H1 (cell line): ENCODE results near the gene RXRA. TPM values are rescaled to one million over a fixed set of nuclear protein-coding genes. Genes with fewer than 3 reads are reported as not detected.

ENCODE experiments used
- CTCF ChIA-PET: fragments of 300-600 bp; sonication (Branson Sonifier 250); formaldehyde crosslinking; loops from one replicate; lab custom pipeline; 2021; ENCODE audit not compliant: partially characterized antibody; lab: Charles Lee
- POLR2A ChIA-PET: fragments of 300-600 bp; sonication (Branson Sonifier 250); formaldehyde crosslinking; loops from one replicate; lab custom pipeline; 2021; ENCODE audit warnings: inconsistent platforms; ENCODE audit not compliant: partially characterized antibody; lab: Charles Lee
- DNase-seq, 2 experiments: peaks; one replicate each; pipeline versions ENCODE4 v3.0.0 to v3.0.0-alpha.2; 2010 to 2022; ENCODE audit warnings: low spot score in 2 of 2, low read depth in 1 of 2, mixed read lengths in 1 of 2
- FAIRE-seq: peaks from 2 replicates; lab custom pipeline; 2011; peaks lifted over from hg19 to GRCh38; lab: Jason Lieb, UNC
- H2AFZ ChIP-seq: 2 replicates; pipeline ENCODE4 v1.8.1; 2012; ENCODE audit warnings: low read length, inconsistent platforms
- H2AK5ac ChIP-seq: 2 replicates; pipeline ENCODE4 v1.6.1; 2013; ENCODE audit warnings: low read depth, low read length
- H2BK120ac ChIP-seq: replicated peaks from 2 replicates; pipeline ENCODE3; 2013; ENCODE audit warnings: low read depth, low read length, inconsistent platforms
- H2BK12ac ChIP-seq: 2 replicates; pipeline ENCODE4 v1.6.1; 2013; ENCODE audit warnings: low read depth, low read length
- H2BK15ac ChIP-seq: 2 replicates; pipeline ENCODE4 v1.6.1; 2013; ENCODE audit warnings: low read length
- H2BK20ac ChIP-seq: 2 replicates; pipeline ENCODE4 v1.6.1; 2013; ENCODE audit warnings: low read length
- H2BK5ac ChIP-seq: 2 replicates; pipeline ENCODE4 v1.6.1; 2013; ENCODE audit warnings: low read depth, low read length
- H3K14ac ChIP-seq: 2 replicates; pipeline ENCODE4 v1.6.1; 2013; ENCODE audit warnings: inconsistent platforms; ENCODE audit not compliant: insufficient read length
- H3K18ac ChIP-seq: 2 replicates; pipeline ENCODE4 v1.6.1; 2013; ENCODE audit warnings: low read length; ENCODE audit errors: extremely low read depth
- H3K23ac ChIP-seq: 2 replicates; pipeline ENCODE4 v1.6.1; 2013; ENCODE audit warnings: inconsistent platforms; ENCODE audit not compliant: insufficient read length
- H3K23me2 ChIP-seq: 2 replicates; pipeline ENCODE4 v1.6.1; 2013; ENCODE audit warnings: low read depth, low read length
- H3K27ac ChIP-seq: 2 replicates; pipeline ENCODE4 v1.6.1; 2011; ENCODE audit warnings: low read depth, low read length, inconsistent platforms
- H3K27me3 ChIP-seq, 4 experiments: replicated peaks in 1 of 4; 1 replicate in 1 of 4; 2 replicates in 3 of 4; pipeline versions ENCODE4 v1.6.1 to v1.8.1; 2011 to 2013; ENCODE audit warnings: low read length in 3 of 4, mild to moderate bottlenecking in 3 of 4, inconsistent platforms in 2 of 4, mixed read lengths in 2 of 4, moderate library complexity in 1 of 4; ENCODE audit not compliant: control insufficient read depth in 3 of 4, insufficient read depth in 3 of 4; ENCODE audit errors: extremely low read depth in 1 of 4
- H3K36me3 ChIP-seq, 4 experiments: 2 replicates each; pipeline versions ENCODE4 v1.6.1 to v1.8.1; 2011 to 2013; ENCODE audit warnings: mild to moderate bottlenecking in 4 of 4, low read length in 3 of 4, moderate library complexity in 2 of 4, control low read depth in 1 of 4, inconsistent platforms in 1 of 4; ENCODE audit not compliant: insufficient read depth in 4 of 4, control insufficient read depth in 2 of 4
- H3K4ac ChIP-seq: replicated peaks from 2 replicates; pipeline ENCODE3; 2013; ENCODE audit warnings: low read length, low read depth, mixed read lengths, inconsistent platforms; ENCODE audit not compliant: insufficient read length
- H3K4me1 ChIP-seq, 4 experiments: replicated peaks in 1 of 4; 1 replicate in 1 of 4; 2 replicates in 3 of 4; pipeline versions ENCODE4 v1.6.1 to v1.8.1; 2011 to 2013; ENCODE audit warnings: low read length in 3 of 4, inconsistent platforms in 2 of 4, mixed read lengths in 1 of 4; ENCODE audit not compliant: insufficient read depth in 4 of 4, control insufficient read depth in 3 of 4
- H3K4me2 ChIP-seq, 2 experiments: 2 replicates each; pipeline versions ENCODE4 v1.6.1 to v1.8.1; 2011 to 2013; ENCODE audit warnings: low read depth in 2 of 2, low read length in 2 of 2, control low read depth in 1 of 2, inconsistent platforms in 1 of 2, mild to moderate bottlenecking in 1 of 2; ENCODE audit not compliant: insufficient read depth in 1 of 2
- H3K4me3 ChIP-seq, 4 experiments: fragments of 200-600, 300-600 bp in 1 of 4; sonication (generic), shearing (Covaris generic), sonication (Bioruptor Twin) in 1 of 4; 2 replicates each; pipeline versions ENCODE4 v1.5.1 to v1.8.1; 2011 to 2016; ENCODE audit warnings: low read length in 4 of 4, low read depth in 3 of 4, control low read depth in 2 of 4, inconsistent platforms in 2 of 4, mild to moderate bottlenecking in 2 of 4, mixed read lengths in 1 of 4, moderate library complexity in 1 of 4; ENCODE audit not compliant: insufficient read depth in 2 of 4; ENCODE audit errors: extremely low read depth in 1 of 4
- H3K56ac ChIP-seq: replicated peaks from 2 replicates; pipeline ENCODE3; 2013; ENCODE audit warnings: low read depth, mild to moderate bottlenecking, mixed read lengths, low read length, inconsistent platforms; ENCODE audit not compliant: insufficient read length
- H3K79me1 ChIP-seq: 2 replicates; pipeline ENCODE4 v1.6.1; 2013; ENCODE audit warnings: low read depth, low read length, control low read depth
- H3K79me2 ChIP-seq, 2 experiments: 2 replicates each; pipeline versions ENCODE4 v1.6.1 to v1.8.1; 2012 to 2013; ENCODE audit warnings: low read length in 2 of 2, mild to moderate bottlenecking in 2 of 2, inconsistent platforms in 1 of 2; ENCODE audit not compliant: insufficient read depth in 2 of 2, control insufficient read depth in 1 of 2
- H3K9ac ChIP-seq, 4 experiments: replicated peaks in 1 of 4; 1 replicate in 1 of 4; 2 replicates in 3 of 4; pipeline versions ENCODE4 v1.6.1 to v1.8.1; 2011 to 2013; ENCODE audit warnings: low read depth in 3 of 4, low read length in 3 of 4, control low read depth in 2 of 4, mild to moderate bottlenecking in 2 of 4, moderate library complexity in 2 of 4, inconsistent platforms in 1 of 4; ENCODE audit errors: extremely low read depth in 1 of 4
- H3K9me3 ChIP-seq, 2 experiments: 2 replicates each; pipeline versions ENCODE4 v1.6.1 to v1.8.1; 2012 to 2013; ENCODE audit warnings: mild to moderate bottlenecking in 2 of 2, moderate library complexity in 2 of 2, control low read depth in 1 of 2, inconsistent platforms in 1 of 2, low read depth in 1 of 2, low read length in 1 of 2, mixed read lengths in 1 of 2; ENCODE audit not compliant: insufficient read depth in 2 of 2
- H4K20me1 ChIP-seq, 2 experiments: replicated peaks in 1 of 2; 2 replicates each; pipeline versions ENCODE3 to v1.8.1; 2011 to 2013; ENCODE audit warnings: inconsistent platforms in 2 of 2, low read length in 2 of 2, mild to moderate bottlenecking in 1 of 2; ENCODE audit not compliant: insufficient read depth in 2 of 2, control insufficient read depth in 1 of 2
- H4K5ac ChIP-seq: 2 replicates; pipeline ENCODE4 v1.6.1; 2013; ENCODE audit warnings: low read length, low read depth, mixed read lengths, inconsistent platforms; ENCODE audit not compliant: insufficient read length
- H4K8ac ChIP-seq: 2 replicates; pipeline ENCODE4 v1.8.0; 2013; ENCODE audit warnings: mild to moderate bottlenecking, moderate library complexity, low read length, inconsistent platforms; ENCODE audit not compliant: insufficient read depth; ENCODE audit errors: extremely low read depth
- H4K91ac ChIP-seq: replicated peaks from 2 replicates; pipeline ENCODE3; 2013; ENCODE audit warnings: low read length, mixed read lengths, inconsistent platforms; ENCODE audit not compliant: insufficient read length
- ATF3 ChIP-seq: IDR thresholded peaks from 2 replicates; pipeline ENCODE4 v1.6.1; 2011; ENCODE audit warnings: low read depth, mild to moderate bottlenecking, low read length; ENCODE audit not compliant: insufficient read depth
- CBX5 ChIP-seq: fragments of 300-800, 300-1000 bp; sonication (generic); IDR thresholded peaks from 2 replicates; pipeline ENCODE4 v1.7.1; 2016; ENCODE audit warnings: antibody characterized with exemption, low read length, low read depth
- CHD2 ChIP-seq: IDR thresholded peaks from 2 replicates; pipeline ENCODE4 v1.6.1; 2012; ENCODE audit warnings: low read length, improper control_type of control experiment
- CREB1 ChIP-seq: IDR thresholded peaks from 2 replicates; pipeline ENCODE4 v1.6.1; 2012; ENCODE audit warnings: inconsistent platforms
- EGR1 ChIP-seq: IDR thresholded peaks from 2 replicates; pipeline ENCODE4 v1.6.1; 2011; ENCODE audit warnings: low read depth, low read length, borderline replicate concordance
- EP300 ChIP-seq, 2 experiments: IDR thresholded peaks; 1 replicate in 1 of 2; 2 replicates in 1 of 2; pipeline ENCODE4 v1.6.1; 2011 to 2012; ENCODE audit warnings: low read depth in 2 of 2, low read length in 2 of 2, mild to moderate bottlenecking in 2 of 2, borderline replicate concordance in 1 of 2, inconsistent platforms in 1 of 2, moderate library complexity in 1 of 2
- JUN ChIP-seq: IDR thresholded peaks from 2 replicates; pipeline ENCODE4 v1.6.1; 2011; ENCODE audit warnings: low read depth, mild to moderate bottlenecking, improper control_type of control experiment, low read length
- KDM1A ChIP-seq: fragments of 200-600, 300-600 bp; sonication (generic); IDR thresholded peaks from 2 replicates; pipeline ENCODE4 v1.7.1; 2016; ENCODE audit warnings: mild to moderate bottlenecking, low read length, borderline replicate concordance
- SRF ChIP-seq: IDR thresholded peaks from 2 replicates; pipeline ENCODE4 v1.6.1; 2011; ENCODE audit warnings: mild to moderate bottlenecking, low read depth, low read length, moderate library complexity
- WGBS, 2 experiments: shearing (Covaris generic) in 1 of 2; methylation state at CpG; one replicate each; pipeline versions ENCODE4 v1.1.6 to v1.1.7; 2013 to 2015; ENCODE audit warnings: low lambda C conversion rate in 2 of 2, mixed read lengths in 2 of 2, inconsistent platforms in 1 of 2, low coverage in 1 of 2, missing lambda C conversion rate in 1 of 2; ENCODE audit not compliant: insufficient replicate concordance in 2 of 2, insufficient coverage in 1 of 2, insufficient read length in 1 of 2; ENCODE audit errors: extremely low coverage in 1 of 2, missing lambda C conversion rate in 1 of 2; 5-methylcytosine and 5-hydroxymethylcytosine counted together
- polyA plus RNA-seq, 7 experiments: library from polyadenylated mRNA; depleted of rRNA in 3 of 7; stranded (reverse) in 5 of 7; unstranded in 2 of 7; fragments of >200 nt in 5 of 7; fragments of 200-250 nt in 2 of 7; gene quantifications; 1 replicate in 5 of 7; 2 replicates in 1 of 7; 4 replicates in 1 of 7; pipeline versions ENCODE4 v1.2.1 to v1.2.3, GENCODE V29; 2011 to 2013; ENCODE audit warnings: missing spikeins in 2 of 7, mixed read lengths in 2 of 7
- total RNA-seq: library from RNA; stranded (reverse); fragmentation: NEBNext Ultra II Directional; extraction: Animal tissue kit (Norgen Biotek cat#: 25700); gene quantifications from 2 replicates; pipeline ENCODE4 v1.2.1, GENCODE V29; 2021

The RXRA gene
- total and polyA plus RNA-seq, 2 of the 8 experiments (the other 6 are each of a cell fraction or from before 2014, with no cell fraction given): 9.8 to 29.4 TPM

- DNase-seq: no peak
- no peak overlapping the region for H2BK5ac ChIP-seq
- H3K9ac ChIP-seq: no peak overlapping the region
- TF ChIP-seq EP300 (IDR thresholded peaks at IDR 0.05; ENCODE audit: borderline replicate concordance in 1 of 2, low read depth in 2 of 2, low read length in 2 of 2) (no peak), SRF (no peak), EGR1 (no peak), ATF3 (no peak), CHD2 (no peak), KDM1A (no peak), CREB1 (no peak), CBX5 (no peak), JUN (no peak)
- H3K79me1 ChIP-seq: no peaks in the 10 kb centered on the region
- no peak overlapping the region for H3K27ac ChIP-seq
- no peak overlapping the region for H2BK120ac ChIP-seq
- 81% methylated on average over 4 of the region's 4 CpGs; no CpG with 5 or more reads in 1 of the 2 experiments for WGBS, 2 experiments
- H4K91ac ChIP-seq: no peak overlapping the region
- H3K23me2 ChIP-seq: peaks cover 7% of the 10 kb centered on the region; the same call in 1 of the 2 replicates
- H2BK15ac ChIP-seq: no peak overlapping the region
- H4K20me1 ChIP-seq: no peaks in the 10 kb centered on the region
- H4K8ac ChIP-seq: no peak overlapping the region
- no peaks in the 10 kb centered on the region for H3K36me3 ChIP-seq
- H3K56ac ChIP-seq: no peak overlapping the region
- no peak overlapping the region for H3K4me2 ChIP-seq
- ChIA-PET POLR2A (no interaction called here), CTCF (interaction anchor here (0.7 to 1.5 kb wide), 3 partner anchors 9 to 282 kb away, joined by 3 to 6 read pairs (median 3); no protein-coding TSS in a partner anchor)
- no peak overlapping the region for H3K14ac ChIP-seq
- H2BK20ac ChIP-seq: no peak overlapping the region
- H2AFZ ChIP-seq: no peak overlapping the region
- H3K23ac ChIP-seq: no peak overlapping the region
- peaks cover 0 to 3% (median 1%) of the 10 kb centered on the region in 4 experiments; a peak in 2 of 7 replicates for H3K4me1 ChIP-seq
- H3K79me2 ChIP-seq: no peaks in the 10 kb centered on the region
- no peak overlapping the region for H2AK5ac ChIP-seq
- H3K27me3 ChIP-seq: no peaks in the 10 kb centered on the region
- no peak overlapping the region for H2BK12ac ChIP-seq
- H3K4ac ChIP-seq: no peak overlapping the region
- FAIRE-seq: no peak
- H3K18ac ChIP-seq: no peak overlapping the region
- peaks cover 13 to 16% of the 10 kb centered on the region in 2 experiments for H3K9me3 ChIP-seq
- H4K5ac ChIP-seq: no peak overlapping the region
- no peak overlapping the region for H3K4me3 ChIP-seq
These were observed 126.5 kb downstream of the RXRA start for GRCh38 chr9:134452728-134453127.
